Measurements from ENCODE around the gene C2orf68.
"Not testable (repeated sequence)": the region's sequence is repeated elsewhere in the genome, so short reads cannot be mapped to it uniquely, and the experiment has no call there.

C2orf68 gene

DNA sequence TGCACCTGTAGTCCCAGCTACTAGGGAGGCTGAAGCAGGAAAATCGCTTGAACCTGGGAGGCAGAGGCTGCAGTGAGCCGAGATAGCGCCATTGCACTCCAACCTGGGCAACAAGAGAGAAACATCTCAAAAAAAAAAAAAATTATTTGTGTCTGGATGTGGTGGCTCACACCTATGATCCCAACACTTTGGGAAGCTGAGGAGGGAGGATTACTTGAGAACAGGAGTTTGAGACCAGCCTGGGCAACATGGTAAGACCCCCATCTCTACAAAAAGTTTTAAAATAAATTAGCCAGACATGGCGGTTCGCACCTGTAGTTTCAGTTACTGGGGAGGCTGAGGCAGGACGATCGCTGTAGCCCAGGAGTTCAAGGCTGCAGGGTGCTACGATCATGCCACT lies 36.1 kb downstream of the C2orf68 start:
- Histone ChIP-seq H3K27me3 (ENCODE audit: control insufficient read depth in 1 of 2, insufficient read depth in 2 of 2, low read length in 2 of 2) (no peaks in the 10 kb centered on the region), H3K4me1 (ENCODE audit: insufficient read depth, low read length) (no peaks in the 10 kb centered on the region), H3K4me3 (ENCODE audit: low read depth in 1 of 2, low read length in 2 of 2) (no peak overlapping the region), H3K9me3 (ENCODE audit: low read length) (no peaks in the 10 kb centered on the region), H3K9ac (ENCODE audit: low read length) (no peak overlapping the region), H3K27ac (ENCODE audit: low read depth, low read length) (no peak overlapping the region), H3K36me3 (ENCODE audit: insufficient read depth, low read length) (no peaks in the 10 kb centered on the region)

DNA sequence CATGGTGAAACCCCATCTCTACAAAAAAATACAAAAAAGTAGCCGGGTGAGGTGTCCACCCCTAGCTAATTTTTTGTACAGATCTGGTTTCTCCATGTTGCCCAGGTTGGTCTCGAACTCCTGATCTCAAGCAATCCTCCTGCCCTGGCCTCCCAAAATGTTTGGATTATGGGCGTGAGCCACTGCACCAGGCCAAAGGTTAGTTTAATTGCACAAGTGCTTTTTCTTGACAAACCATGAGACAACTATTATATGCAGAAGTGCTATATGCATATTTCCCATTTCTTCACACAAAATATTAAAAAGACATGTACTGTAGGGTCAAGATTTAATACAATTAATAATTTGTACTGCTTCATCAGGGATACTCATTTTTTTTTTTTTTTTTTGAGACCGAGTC lies 45.6 kb downstream of the C2orf68 start:
- Histone ChIP-seq H3K4me3 (ENCODE audit: low read depth in 1 of 2, low read length in 2 of 2) (no peak overlapping the region), H3K9me3 (ENCODE audit: low read length) (no peaks in the 10 kb centered on the region), H3K4me1 (ENCODE audit: insufficient read depth, low read length) (no peaks in the 10 kb centered on the region), H3K27ac (ENCODE audit: low read depth, low read length) (no peak overlapping the region), H3K9ac (ENCODE audit: low read length) (no peak overlapping the region), H3K27me3 (ENCODE audit: control insufficient read depth in 1 of 2, insufficient read depth in 2 of 2, low read length in 2 of 2) (no peaks in the 10 kb centered on the region), H3K36me3 (ENCODE audit: insufficient read depth, low read length) (no peaks in the 10 kb centered on the region)

DNA sequence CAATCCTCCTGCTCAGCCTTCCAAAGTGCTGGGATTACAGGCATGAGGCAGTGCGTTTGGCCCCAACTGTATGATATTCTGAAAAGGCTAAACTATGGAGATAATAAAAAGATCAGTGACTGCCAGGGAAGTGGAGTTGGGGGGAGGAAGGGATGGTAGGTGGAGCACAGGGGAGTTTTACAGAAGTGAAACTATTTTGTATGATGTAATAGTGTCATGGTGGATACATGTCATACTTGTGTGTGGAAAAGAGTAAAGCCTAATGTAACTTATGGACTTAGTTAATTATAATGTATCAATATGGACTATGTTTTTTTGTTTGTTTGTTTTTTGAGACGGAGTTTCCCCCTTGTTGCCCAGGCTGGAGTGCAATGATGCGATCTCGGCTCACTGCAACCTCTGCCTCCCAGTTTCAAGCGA lies 47.7 kb downstream of the C2orf68 start:
- H3K9me3 ChIP-seq (ENCODE audit: low read length) = no peaks in the 10 kb centered on the region
- H3K9ac ChIP-seq (ENCODE audit: low read length) = no peak overlapping the region
- no peaks in the 10 kb centered on the region for H3K27me3 ChIP-seq (ENCODE audit: control insufficient read depth in 1 of 2, insufficient read depth in 2 of 2, low read length in 2 of 2)
- H3K36me3 ChIP-seq (ENCODE audit: insufficient read depth, low read length) = peaks cover under 1% of the 10 kb centered on the region
- peaks cover 11% of the 10 kb centered on the region for H3K4me1 ChIP-seq (ENCODE audit: insufficient read depth, low read length)
- no peak overlapping the region for H3K27ac ChIP-seq (ENCODE audit: low read depth, low read length)
- no peak overlapping the region for H3K4me3 ChIP-seq (ENCODE audit: low read depth in 1 of 2, low read length in 2 of 2)

DNA sequence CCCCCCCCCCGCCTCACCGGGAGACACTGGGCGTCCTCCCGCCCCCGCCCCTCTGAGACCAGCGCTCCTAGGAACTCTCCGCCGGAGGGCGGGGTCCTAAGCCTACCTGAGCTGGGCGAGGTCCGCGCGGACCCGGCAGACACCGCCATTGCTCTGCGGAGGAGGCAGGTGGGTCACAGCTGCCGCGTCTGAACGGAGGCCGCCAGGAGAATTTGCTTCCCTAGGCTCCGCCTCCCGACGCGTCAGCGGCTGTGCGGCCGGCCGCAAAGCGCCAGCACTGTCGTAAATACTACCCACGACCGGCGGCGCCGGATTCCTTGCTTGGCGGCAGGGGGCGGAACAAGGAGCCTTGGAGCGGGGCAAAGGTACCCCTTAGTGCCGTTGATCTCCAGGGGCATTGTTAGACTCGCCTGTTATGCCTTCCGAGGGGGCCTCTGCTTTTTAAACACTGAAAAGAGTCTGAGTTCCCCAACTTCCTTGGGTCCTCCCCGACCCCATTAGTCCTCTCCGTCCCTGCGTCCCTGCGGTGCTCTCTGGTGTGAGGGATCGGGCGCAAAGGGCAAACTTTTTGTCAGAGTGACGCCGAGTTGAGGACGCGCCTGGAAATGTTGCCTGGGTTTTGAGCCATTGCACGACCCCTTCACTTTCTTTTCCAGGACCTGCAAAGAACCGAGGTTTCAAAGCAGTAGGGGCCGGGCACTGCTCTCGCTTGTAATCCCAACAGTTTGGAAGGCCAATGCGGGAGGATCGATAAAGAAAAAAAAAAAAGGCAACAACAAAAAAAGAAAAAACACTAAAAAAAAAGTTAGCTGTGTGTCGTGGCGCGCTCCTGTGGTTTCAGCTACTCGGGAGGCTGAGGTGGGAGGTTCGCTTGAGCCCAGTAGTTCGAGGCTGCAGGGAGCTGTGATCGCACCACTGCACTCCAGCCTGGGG lies 50.3 kb downstream of the C2orf68 start, which contains the start of gene GGCX:
Gene GGCX, minus strand, starts transcription at position 214 of the 933 bp plus-strand sequence. Its CDS starts 65 bp downstream, at position 149.
- Histone ChIP-seq H3K27ac (ENCODE audit: low read depth, low read length) (peak within 1 kb of the TSS; percentile 75), H3K9ac (ENCODE audit: low read length) (peak within 1 kb of the TSS; percentile 80), H3K4me1 (ENCODE audit: insufficient read depth, low read length) (peaks cover 11% of the 10 kb centered on the region), H3K36me3 (ENCODE audit: insufficient read depth, low read length) (peaks cover 5% of the 10 kb centered on the region), H3K9me3 (ENCODE audit: low read length) (no peaks in the 10 kb centered on the region), H3K27me3 (ENCODE audit: control insufficient read depth in 1 of 2, insufficient read depth in 2 of 2, low read length in 2 of 2) (no peaks in the 10 kb centered on the region), H3K4me3 (ENCODE audit: low read depth in 1 of 2, low read length in 2 of 2) (peak within 1 kb of the TSS; percentile 54 to 98)

DNA sequence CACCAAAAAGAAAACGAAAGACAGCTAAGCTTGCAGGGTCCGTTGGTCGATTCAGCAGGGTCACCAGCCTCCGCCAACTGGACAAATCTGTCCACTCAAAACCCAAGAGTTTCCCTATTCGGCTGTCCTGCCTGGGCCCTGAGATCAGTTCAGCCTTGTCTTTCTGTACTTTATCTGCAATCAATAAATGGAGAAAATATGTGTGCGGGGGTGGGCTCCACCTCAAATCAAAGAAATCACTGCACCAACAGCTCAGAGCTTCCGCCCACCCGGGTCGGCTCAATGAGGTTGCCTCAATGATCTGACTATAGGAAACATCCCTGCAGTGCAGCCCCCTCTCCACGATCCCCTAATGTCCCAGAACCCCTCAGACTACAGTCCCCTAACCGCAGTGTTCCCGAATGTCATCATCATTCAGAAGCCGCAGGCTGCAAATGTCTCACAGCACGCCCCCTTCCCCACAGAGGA lies 51.0 kb downstream of the C2orf68 start:
- Histone ChIP-seq H3K36me3 (ENCODE audit: insufficient read depth, low read length) (peaks cover 5% of the 10 kb centered on the region), H3K27ac (ENCODE audit: low read depth, low read length) (peak overlapping the region; percentile 75)

DNA sequence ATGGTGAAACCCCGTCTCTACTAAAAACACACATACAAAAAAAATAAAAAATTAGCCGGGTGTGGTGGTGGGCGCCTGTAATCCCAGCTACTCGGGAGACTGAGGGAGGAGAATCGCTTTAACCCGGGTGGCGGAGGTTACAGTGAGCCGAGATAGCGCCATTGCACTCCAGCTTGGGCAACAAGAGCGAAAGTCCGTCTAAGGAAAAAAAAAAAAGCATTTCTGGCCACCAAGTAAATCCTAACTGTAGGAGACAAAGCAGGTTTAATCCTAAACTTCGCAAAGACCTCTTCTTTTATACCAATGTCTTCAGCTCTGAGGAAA lies 51.5 kb downstream of the C2orf68 start:
- H3K9me3 ChIP-seq (ENCODE audit: low read length); H3K27ac ChIP-seq (ENCODE audit: low read depth, low read length); H3K27me3 ChIP-seq (ENCODE audit: control insufficient read depth in 1 of 2, insufficient read depth in 2 of 2, low read length in 2 of 2); H3K36me3 ChIP-seq (ENCODE audit: insufficient read depth, low read length): not testable (repeated sequence)
- peaks cover 11% of the 10 kb centered on the region for H3K4me1 ChIP-seq (ENCODE audit: insufficient read depth, low read length)
- peak overlapping the region; percentile 54 to 98 for H3K4me3 ChIP-seq (ENCODE audit: low read depth in 1 of 2, low read length in 2 of 2)
- H3K9ac ChIP-seq (ENCODE audit: low read length) = peak overlapping the region; percentile 50

More for the DNA sequence above, 51.0 kb downstream of the C2orf68 start:
- peak overlapping the region; percentile 54 to 98 for H3K4me3 ChIP-seq (ENCODE audit: low read depth in 1 of 2, low read length in 2 of 2)
- H3K4me1 ChIP-seq (ENCODE audit: insufficient read depth, low read length) = peaks cover 11% of the 10 kb centered on the region
- H3K27me3 ChIP-seq (ENCODE audit: control insufficient read depth in 1 of 2, insufficient read depth in 2 of 2, low read length in 2 of 2) = no peaks in the 10 kb centered on the region
- no peaks in the 10 kb centered on the region for H3K9me3 ChIP-seq (ENCODE audit: low read length)
- peak overlapping the region; percentile 50 for H3K9ac ChIP-seq (ENCODE audit: low read length)

DNA sequence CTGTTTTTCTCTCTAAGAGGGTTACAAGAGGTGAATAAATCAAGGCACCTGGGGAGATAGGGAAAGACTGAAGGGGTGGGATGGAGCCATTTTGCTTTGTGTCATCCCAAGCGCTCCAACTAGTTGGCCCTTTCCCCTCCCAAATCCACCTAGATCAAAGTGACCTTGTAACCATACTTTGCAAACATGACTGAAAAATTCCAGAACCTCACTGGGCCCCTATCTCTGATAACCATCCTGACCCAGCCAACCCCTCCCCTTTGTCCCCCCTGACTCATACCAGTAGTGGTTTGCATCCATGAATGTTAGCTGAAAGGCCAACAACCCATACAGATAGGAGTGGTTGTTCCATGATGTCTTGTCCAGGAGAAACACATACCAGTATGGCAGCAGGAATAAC lies 53.7 kb downstream of the C2orf68 start:
- Histone ChIP-seq H3K36me3 (ENCODE audit: insufficient read depth, low read length) (peaks cover 25% of the 10 kb centered on the region), H3K27ac (ENCODE audit: low read depth, low read length) (no peak overlapping the region), H3K9ac (ENCODE audit: low read length) (no peak overlapping the region), H3K4me3 (ENCODE audit: low read depth in 1 of 2, low read length in 2 of 2) (no peak overlapping the region), H3K4me1 (ENCODE audit: insufficient read depth, low read length) (peaks cover 11% of the 10 kb centered on the region), H3K27me3 (ENCODE audit: control insufficient read depth in 1 of 2, insufficient read depth in 2 of 2, low read length in 2 of 2) (no peaks in the 10 kb centered on the region), H3K9me3 (ENCODE audit: low read length) (no peaks in the 10 kb centered on the region)

DNA sequence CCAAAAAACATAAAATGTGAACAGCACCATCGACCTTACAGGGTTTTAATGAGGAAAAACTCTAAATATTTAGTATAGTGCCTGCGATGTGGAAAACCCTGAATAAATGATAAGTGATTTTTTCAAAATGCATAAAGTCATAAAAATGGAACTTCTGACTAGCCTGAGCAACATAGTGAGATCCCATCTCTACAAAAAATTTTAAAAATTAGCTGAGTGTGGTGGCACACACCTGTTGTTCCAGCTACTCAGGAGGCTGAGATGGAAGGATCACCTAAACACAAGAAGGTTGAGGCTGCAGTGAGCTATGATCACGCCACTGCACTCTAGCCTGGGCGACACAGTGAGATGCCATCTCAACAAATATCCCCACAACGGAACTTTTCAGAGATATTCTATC lies 54.7 kb downstream of the C2orf68 start:
- Histone ChIP-seq H3K27me3 (ENCODE audit: control insufficient read depth in 1 of 2, insufficient read depth in 2 of 2, low read length in 2 of 2) (no peaks in the 10 kb centered on the region), H3K36me3 (ENCODE audit: insufficient read depth, low read length) (peaks cover 35% of the 10 kb centered on the region), H3K4me3 (ENCODE audit: low read depth in 1 of 2, low read length in 2 of 2) (no peak overlapping the region), H3K4me1 (ENCODE audit: insufficient read depth, low read length) (peaks cover 11% of the 10 kb centered on the region), H3K27ac (ENCODE audit: low read depth, low read length) (no peak overlapping the region), H3K9me3 (ENCODE audit: low read length) (no peaks in the 10 kb centered on the region), H3K9ac (ENCODE audit: low read length) (no peak overlapping the region)
